K562 (cell line): ENCODE data around the gene VPS9D1. TPM values are rescaled to one million over a fixed set of nuclear protein-coding genes. Genes with fewer than 3 reads are reported as not detected.

ENCODE experiments used
- ATAC-seq: fragments of 200-7000 bp; cut with Tn5 transposase; 3 replicates; pipeline ENCODE4 v1.9.1; 2020; ENCODE audit warnings: moderate library complexity
- BruUV-seq: library from RNA; stranded (reverse); fragments of 400-500 nt; replicated peaks from 2 replicates; lab custom pipeline; 2021; lab: Mats Ljungman, UMichigan
- CTCF ChIA-PET: fragments of 300-600 bp; formaldehyde crosslinking; extraction: SDS; loops from one replicate; lab custom pipeline; 2021; ENCODE audit warnings: low intra/inter-chr PET ratio; lab: Yijun Ruan, JAX
- POLR2A ChIA-PET: fragments of 300-600, 350-650 bp; sonication (Branson Sonifier 250); formaldehyde crosslinking; extraction: SDS; loops from one replicate; lab custom pipeline; 2021; ENCODE audit warnings: antibody characterized with exemption, inconsistent platforms; lab: Yijun Ruan, JAX
- DNase-seq, 4 experiments: peaks; one replicate each; pipeline versions ENCODE4 v3.0.0 to v3.0.0-alpha.2; 2011 to 2018; ENCODE audit warnings: low spot score in 3 of 4, mixed read lengths in 3 of 4; ENCODE audit errors: extremely low read depth in 1 of 4
- FAIRE-seq: peaks from 2 replicates; lab custom pipeline; 2011; peaks lifted over from hg19 to GRCh38; lab: Jason Lieb, UNC
- H2AFZ ChIP-seq: 2 replicates; pipeline ENCODE4 v1.6.0; 2011; ENCODE audit warnings: low read depth, low read length, control low read depth, inconsistent platforms
- H3K27ac ChIP-seq: fragments of 200-600 bp; 3 replicates; pipeline ENCODE4 v1.8.0; 2011; ENCODE audit warnings: low read depth, mild to moderate bottlenecking, control low read depth, inconsistent platforms, low read length, moderate library complexity, mixed read lengths; ENCODE audit errors: extremely low read depth
- H3K27me3 ChIP-seq, 2 experiments: fragments of 300-600 bp in 1 of 2; 2 replicates in 1 of 2; 3 replicates in 1 of 2; pipeline versions ENCODE4 v1.6.0 to v1.8.0; 2011; ENCODE audit warnings: inconsistent platforms in 2 of 2, low read length in 2 of 2, mild to moderate bottlenecking in 1 of 2, mixed read lengths in 1 of 2, moderate library complexity in 1 of 2; ENCODE audit not compliant: control insufficient read depth in 2 of 2, insufficient read depth in 2 of 2
- H3K36me3 ChIP-seq: fragments of 300-600 bp; 3 replicates; pipeline ENCODE4 v1.8.0; 2011; ENCODE audit warnings: mild to moderate bottlenecking, low read length, inconsistent platforms; ENCODE audit not compliant: control insufficient read depth, insufficient read depth
- H3K4me1 ChIP-seq, 2 experiments: fragments of 200-600 bp in 1 of 2; replicated peaks in 1 of 2; 2 replicates in 1 of 2; 3 replicates in 1 of 2; pipeline versions ENCODE4 v1.5.1 to v1.8.0; 2011; ENCODE audit warnings: inconsistent platforms in 2 of 2, low read length in 2 of 2, mild to moderate bottlenecking in 1 of 2, mixed read lengths in 1 of 2, moderate library complexity in 1 of 2; ENCODE audit not compliant: control insufficient read depth in 2 of 2, insufficient read depth in 2 of 2
- H3K4me2 ChIP-seq: 2 replicates; pipeline ENCODE4 v1.6.1; 2011; ENCODE audit warnings: low read length, control low read depth, inconsistent platforms, mixed read lengths; ENCODE audit not compliant: insufficient read depth
- H3K4me3 ChIP-seq: fragments of 200-600 bp; sonication (generic), shearing (Covaris generic); 2 replicates; pipeline ENCODE4 v1.5.1; 2016; ENCODE audit warnings: control low read depth, inconsistent platforms
- H3K79me2 ChIP-seq: fragments of 200-600 bp; 3 replicates; pipeline ENCODE4 v1.8.0; 2011; ENCODE audit warnings: low read length, inconsistent platforms; ENCODE audit not compliant: control insufficient read depth, insufficient read depth
- H3K9ac ChIP-seq, 2 experiments: 2 replicates each; pipeline versions ENCODE4 v1.6.0 to v1.6.1; 2011; ENCODE audit warnings: low read depth in 2 of 2, low read length in 2 of 2, control low read depth in 1 of 2, inconsistent platforms in 1 of 2, mild to moderate bottlenecking in 1 of 2, mixed read lengths in 1 of 2; ENCODE audit not compliant: insufficient read depth in 1 of 2
- H3K9me1 ChIP-seq: one replicate; pipeline ENCODE4 v1.6.0; 2011; ENCODE audit warnings: inconsistent platforms, mild to moderate bottlenecking, low read length, moderate library complexity; ENCODE audit not compliant: control insufficient read depth, insufficient read depth
- H3K9me3 ChIP-seq: replicated peaks from 2 replicates; pipeline ENCODE4 v1.5.1; 2011; ENCODE audit warnings: low read depth, low read length, inconsistent platforms; ENCODE audit not compliant: control insufficient read depth, insufficient read depth
- H4K20me1 ChIP-seq: replicated peaks from 2 replicates; pipeline ENCODE4 v1.6.1; 2011; ENCODE audit warnings: low read length, inconsistent platforms, mixed read lengths; ENCODE audit not compliant: control insufficient read depth, insufficient read depth
- BRCA1 ChIP-seq, 2 experiments: fragments of 450-650 bp in 1 of 2; sonication (generic) in 1 of 2; formaldehyde crosslinking in 1 of 2; IDR thresholded peaks; 2 replicates each; pipeline versions ENCODE4 v1.5.0 to v1.6.1; 2017 to 2020; ENCODE audit warnings: mild to moderate bottlenecking in 1 of 2, missing genetic modification reagents in 1 of 2
- DMBX1 ChIP-seq: fragments of 250-450 bp; sonication (Bioruptor Pico); IDR thresholded peaks from 2 replicates; pipeline ENCODE4 v1.8.0; 2022; ENCODE audit warnings: inconsistent platforms, mild to moderate bottlenecking, moderate library complexity, borderline replicate concordance
- ESRRB ChIP-seq: fragments of 250-450 bp; sonication (Bioruptor Pico); IDR thresholded peaks from 2 replicates; pipeline ENCODE4 v1.5.0; 2020; ENCODE audit warnings: mild to moderate bottlenecking, moderate library complexity, borderline replicate concordance
- KAT8 ChIP-seq: fragments of 450-650 bp; IDR thresholded peaks from 2 replicates; pipeline ENCODE4 v1.6.1; 2016; ENCODE audit warnings: low read depth, mild to moderate bottlenecking
- KDM5B ChIP-seq: fragments of 200-600 bp; sonication (generic); IDR thresholded peaks from 2 replicates; pipeline ENCODE4 v1.6.1; 2012; ENCODE audit warnings: low read depth, mild to moderate bottlenecking, moderate library complexity, low read length, control low read depth, inconsistent platforms; ENCODE audit not compliant: insufficient replicate concordance
- POLR3G ChIP-seq: IDR thresholded peaks from 2 replicates; pipeline ENCODE4 v1.6.1; 2011; ENCODE audit not compliant: insufficient read length, insufficient replicate concordance; ENCODE audit errors: extremely low read depth
- RBBP5 ChIP-seq: fragments of 200-600 bp; sonication (generic); IDR thresholded peaks from 2 replicates; pipeline ENCODE4 v1.6.1; 2012; ENCODE audit warnings: borderline replicate concordance, mild to moderate bottlenecking, low read length, control low read depth, inconsistent platforms; ENCODE audit not compliant: insufficient read depth, poor library complexity, severe bottlenecking
- STAT5B ChIP-seq: fragments of 250-450 bp; sonication (Bioruptor Pico); IDR thresholded peaks from 2 replicates; pipeline ENCODE4 v1.8.0; 2021; ENCODE audit warnings: mild to moderate bottlenecking, inconsistent platforms
- ZBTB11 ChIP-seq, 3 experiments: fragments of 200-800 bp in 1 of 3; fragments of 250-450 bp in 1 of 3; fragments of 450-650 bp in 1 of 3; sonication (Bioruptor Pico) in 1 of 3; sonication (Bioruptor generic) in 1 of 3; formaldehyde crosslinking in 1 of 3; IDR thresholded peaks; 2 replicates each; pipeline versions ENCODE4 v1.6.1 to v1.8.0; 2016 to 2022; ENCODE audit warnings: mild to moderate bottlenecking in 2 of 3, missing genetic modification characterization in 2 of 3, missing compliant biosample characterization in 1 of 3, moderate library complexity in 1 of 3
- WGBS: fragments of 100-300 bp; shearing (Covaris generic); methylation state at CpG from one replicate; pipeline ENCODE4 v1.1.6; 2016; ENCODE audit warnings: low coverage, mixed read lengths; ENCODE audit not compliant: insufficient coverage; ENCODE audit errors: missing lambda C conversion rate; 5-methylcytosine and 5-hydroxymethylcytosine counted together
- in situ Hi-C: fragments of 300-500 bp; cut with MboI; formaldehyde crosslinking; loops from 4 replicates; pipeline ENCODE4 v1.15.0; 2018; ENCODE audit warnings: inconsistent platforms, mixed read lengths
- intact Hi-C: fragments of 100-400 bp; cut with micrococcal nuclease; formaldehyde crosslinking; loops from 2 replicates; pipeline ENCODE4 v1.14.2; 2022
- polyA plus RNA-seq, 8 experiments: library from polyadenylated mRNA; depleted of rRNA in 4 of 8; stranded (reverse) in 5 of 8; unstranded in 3 of 8; fragments of >200 nt; fragmentation: Nextera tagmentation in 2 of 8; fragmentation: Illumina TruSeq in 1 of 8; extraction: Ambion mirVana in 2 of 8; extraction: Trizol in 1 of 8; gene quantifications; 2 replicates each; pipeline versions ENCODE4 v1.2.1 to v1.2.3, GENCODE V29; 2011 to 2014; ENCODE audit warnings: inconsistent platforms in 1 of 8, missing spikeins in 1 of 8
- total RNA-seq, 7 experiments: library from RNA; depleted of rRNA in 6 of 7; stranded (reverse); fragments of >200 nt in 6 of 7; fragmentation: Illumina TruSeq in 2 of 7; extraction: Trizol in 2 of 7; gene quantifications; 2 replicates each; pipeline versions ENCODE4 v1.2.1 to v1.2.3, GENCODE V29; 2011 to 2021; ENCODE audit warnings: low replicate concordance in 1 of 7

VPS9D1 gene
- total and polyA plus RNA-seq, 9 of the 15 experiments (the other 6 are each of a cell fraction or from before 2014, with no cell fraction given), result 0.33 to 3.1 (median 1.1) TPM

GRCh38 chr16:89706518-89707260, 14.0 kb downstream of the VPS9D1 start:
- no peaks in the 10 kb centered on the region for H3K36me3 ChIP-seq
- no peak for FAIRE-seq

DNA sequence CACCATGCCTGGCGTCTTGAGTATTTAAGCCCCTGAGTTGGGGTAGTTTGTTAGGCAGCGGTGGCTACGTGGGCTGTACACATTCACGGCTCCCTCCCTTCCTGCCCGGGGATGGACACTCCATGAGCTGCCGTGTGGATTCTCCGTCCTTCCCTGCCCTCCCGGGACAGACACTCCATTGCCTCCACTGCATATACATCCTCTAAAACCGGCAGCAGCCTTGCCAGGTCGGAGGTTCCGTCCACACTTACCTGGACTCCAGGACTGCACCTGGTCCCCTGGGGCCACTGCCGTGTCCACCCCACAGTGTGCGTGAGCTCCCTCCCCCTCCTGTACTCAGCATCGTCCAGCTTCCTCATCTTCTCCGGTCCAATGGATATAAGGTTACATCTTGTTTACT, 15.7 kb downstream of the VPS9D1 start:
- H3K27ac ChIP-seq, result no peak overlapping the region
- peaks cover 9% of the 10 kb centered on the region for H3K79me2 ChIP-seq
- intact Hi-C loops (loop anchor here (5.0 kb wide), 1 partner anchor 47 kb away; no protein-coding TSS in a partner anchor), in situ Hi-C loops (no loop called here)
- ChIA-PET POLR2A (interaction anchor here (0.7 to 4.5 kb wide), 5 partner anchors 13 to 208 kb away, joined by 3 to 45 read pairs (median 5); partner anchors contain the start of genes TCF25 and VPS9D1), CTCF (interaction anchor here (1.3 kb wide), 1 partner anchor 88 kb away, joined by 9 read pairs; no protein-coding TSS in a partner anchor)
- peaks cover 4% of the 10 kb centered on the region; the same call in 1 of the 2 replicates for H4K20me1 ChIP-seq
- H2AFZ ChIP-seq, result no peak overlapping the region
- no TSS peak for BruUV-seq
- FAIRE-seq (no peak), ATAC-seq (no peak), DNase-seq (no peak)
- H3K4me1 ChIP-seq, result peaks cover 17 to 74% of the 10 kb centered on the region in 2 experiments
- no peaks in the 10 kb centered on the region for H3K9me3 ChIP-seq
- no peak overlapping the region for H3K4me2 ChIP-seq
- no peaks in the 10 kb centered on the region for H3K36me3 ChIP-seq
- H3K4me3 ChIP-seq, result no peak overlapping the region
- 62% methylated on average over 15 of the region's 15 CpGs for WGBS
- no peaks in the 10 kb centered on the region for H3K9me1 ChIP-seq
- no peak overlapping the region for H3K9ac ChIP-seq
- no peaks in the 10 kb centered on the region for H3K27me3 ChIP-seq
- TF ChIP-seq STAT5B (no peak), ZBTB11 (CRISPR knock-in tag; IDR thresholded peaks at IDR 0.05) (no peak), KDM5B (no peak), POLR3G (no peak), ESRRB (CRISPR knock-in tag) (no peak), KAT8 (no peak)

More at GRCh38 chr16:89706518-89707260, 14.0 kb downstream of the VPS9D1 start:
- 69% methylated on average over 13 of the region's 14 CpGs for WGBS
- H3K9ac ChIP-seq, result peak overlapping the region in 1 of 2 experiments; percentile 85; a peak in 2 of 4 replicates
- CTCF ChIA-PET, result interaction anchor here (0.7 to 1.3 kb wide), 2 partner anchors 87 to 155 kb away, joined by 5 to 9 read pairs; no protein-coding TSS in a partner anchor
- H4K20me1 ChIP-seq, result no peaks in the 10 kb centered on the region
- H3K27me3 ChIP-seq, result no peaks in the 10 kb centered on the region
- peak overlapping the region; percentile 87 for H2AFZ ChIP-seq
- H3K9me3 ChIP-seq, result no peaks in the 10 kb centered on the region
- DNase-seq (no peak), ATAC-seq (no peak)
- H3K79me2 ChIP-seq, result peaks cover under 1% of the 10 kb centered on the region; the same call in 2 of the 3 replicates
- peaks cover 23 to 74% of the 10 kb centered on the region in 2 experiments; a peak in 4 of 5 replicates for H3K4me1 ChIP-seq
- peak overlapping the region; percentile 71; the same call in 1 of the 2 replicates for H3K4me2 ChIP-seq
- H3K27ac ChIP-seq, result no peak overlapping the region
- POLR2A ChIA-PET, result interaction anchor here (0.7 to 4.5 kb wide), 13 partner anchors 10 to 266 kb away, joined by 3 to 45 read pairs (median 3); partner anchors contain the start of genes TCF25 and VPS9D1
- TF ChIP-seq RBBP5, result peak; percentile 17
- no peak for TF ChIP-seq BRCA1 (IDR thresholded peaks at IDR 0.05)
- TF ChIP-seq BRCA1 (CRISPR knock-in tag; IDR thresholded peaks at IDR 0.05), result 0 out of 2 replicates have a peak, but pooled peaks have one; percentile 21
- TF ChIP-seq DMBX1 (CRISPR knock-in tag), result no peak
- H3K9me1 ChIP-seq, result no peaks in the 10 kb centered on the region
- no TSS peak for BruUV-seq
- no peak overlapping the region for H3K4me3 ChIP-seq
- in situ Hi-C loops, result no loop called here
- intact Hi-C loops, result loop anchor here (1.0 to 5.0 kb wide), 3 partner anchors 46 to 155 kb away; no protein-coding TSS in a partner anchor
